GM23338 (cell line): ENCODE measurements around the gene FRMD1. TPM values are rescaled to one million over a fixed set of nuclear protein-coding genes. Genes with fewer than 3 reads are reported as not detected.

Source experiments
- ATAC-seq: fragments of 200-7000 bp; cut with Tn5 transposase; 3 replicates; pipeline ENCODE4 v1.9.1; 2020
- DNase-seq: peaks from one replicate; pipeline ENCODE4 v3.0.0-alpha.2; 2015; ENCODE audit warnings: low spot score
- H2AFZ ChIP-seq: fragments of 200-600 bp; sonication (generic); 2 replicates; pipeline ENCODE4 v1.8.0; 2016; ENCODE audit warnings: antibody characterized with exemption, mild to moderate bottlenecking, moderate library complexity
- H3F3A ChIP-seq: fragments of 200-600 bp; sonication (generic); replicated peaks from 2 replicates; pipeline ENCODE4 v1.8.0; 2017; ENCODE audit warnings: antibody characterized with exemption, mixed run types, low read depth
- H3K27ac ChIP-seq: fragments of 200-600 bp; sonication (generic); 2 replicates; pipeline ENCODE4 v1.6.1; 2016; ENCODE audit warnings: low read depth
- H3K27me3 ChIP-seq: fragments of 200-600 bp; sonication (generic); 2 replicates; pipeline ENCODE4 v1.8.0; 2016; ENCODE audit warnings: mild to moderate bottlenecking, mixed run types, moderate library complexity; ENCODE audit not compliant: insufficient read depth
- H3K36me3 ChIP-seq: fragments of 200-600 bp; sonication (generic); 2 replicates; pipeline ENCODE4 v1.8.0; 2016; ENCODE audit warnings: mild to moderate bottlenecking; ENCODE audit not compliant: insufficient read depth
- H3K4me1 ChIP-seq: fragments of 200-600 bp; sonication (generic); 2 replicates; pipeline ENCODE4 v1.8.0; 2016; ENCODE audit warnings: mild to moderate bottlenecking, moderate library complexity; ENCODE audit not compliant: insufficient read depth
- H3K4me2 ChIP-seq: fragments of 200-600 bp; sonication (generic); 2 replicates; pipeline ENCODE4 v1.7.1; 2017; ENCODE audit warnings: mixed run types
- H3K4me3 ChIP-seq: fragments of 200-600 bp; sonication (generic); 2 replicates; pipeline ENCODE4 v1.6.1; 2016; ENCODE audit warnings: mixed run types
- H3K79me2 ChIP-seq: fragments of 200-600 bp; sonication (generic); replicated peaks from 2 replicates; pipeline ENCODE4 v1.8.0; 2017; ENCODE audit warnings: mild to moderate bottlenecking; ENCODE audit not compliant: insufficient read depth
- H3K9me2 ChIP-seq: fragments of 200-600 bp; sonication (generic); 2 replicates; pipeline ENCODE4 v1.8.0; 2017; ENCODE audit not compliant: insufficient read depth
- H4K20me1 ChIP-seq: fragments of 200-600 bp; sonication (generic); replicated peaks from 2 replicates; pipeline ENCODE4 v1.8.0; 2017; ENCODE audit warnings: mild to moderate bottlenecking; ENCODE audit not compliant: insufficient read depth
- H3K27ac Mint-ChIP-seq: 2 replicates; pipeline ENCODE4 v1.8.0; 2020; ENCODE audit warnings: inconsistent platforms, mild to moderate bottlenecking, moderate library complexity, mixed read lengths
- H3K27me3 Mint-ChIP-seq: 3 replicates; pipeline ENCODE4 v1.8.0; 2022; ENCODE audit warnings: low read depth, mild to moderate bottlenecking, moderate library complexity, mixed read lengths, inconsistent platforms; ENCODE audit not compliant: insufficient read depth, poor library complexity
- H3K36me3 Mint-ChIP-seq: 3 replicates; pipeline ENCODE4 v1.8.0; 2021; ENCODE audit warnings: low read depth, mild to moderate bottlenecking, inconsistent platforms, moderate library complexity, mixed read lengths
- H3K4me1 Mint-ChIP-seq: 3 replicates; pipeline ENCODE4 v1.8.0; 2020; ENCODE audit warnings: mild to moderate bottlenecking, inconsistent platforms, mixed read lengths
- H3K4me3 Mint-ChIP-seq: 3 replicates; pipeline ENCODE4 v1.8.0; 2021; ENCODE audit warnings: moderate library complexity, mild to moderate bottlenecking, inconsistent platforms, mixed read lengths
- H3K9me3 Mint-ChIP-seq: 3 replicates; pipeline ENCODE4 v1.8.0; 2020; ENCODE audit warnings: moderate library complexity, mild to moderate bottlenecking, inconsistent platforms, mixed read lengths
- CTCF ChIP-seq, 2 experiments: fragments of 200-600 bp in 1 of 2; sonication (generic) in 1 of 2; conservative IDR thresholded peaks; 2 replicates each; pipeline versions ENCODE4 v1.5.1 to v1.6.1; 2016 to 2017; ENCODE audit warnings: antibody characterized with exemption in 2 of 2, low read depth in 2 of 2, mild to moderate bottlenecking in 2 of 2, moderate library complexity in 1 of 2
- EZH2phosphoT487 ChIP-seq: fragments of 200-600 bp; sonication (generic); IDR thresholded peaks from one replicate; pipeline ENCODE4 v1.8.1; 2018; ENCODE audit warnings: antibody characterized with exemption; ENCODE audit not compliant: unreplicated experiment
- JUNB ChIP-seq: IDR thresholded peaks from one replicate; pipeline ENCODE4 v1.6.1; 2016; ENCODE audit warnings: antibody characterized with exemption; ENCODE audit not compliant: unreplicated experiment
- REST ChIP-seq: IDR thresholded peaks from one replicate; pipeline ENCODE4 v1.6.1; 2018; ENCODE audit warnings: antibody characterized with exemption; ENCODE audit not compliant: unreplicated experiment
- ZNF114 ChIP-seq: fragments of 250-450 bp; sonication (Bioruptor Pico); IDR thresholded peaks from 2 replicates; pipeline ENCODE4 v1.5.0; 2020; ENCODE audit warnings: mild to moderate bottlenecking, moderate library complexity
- ZNF331 ChIP-seq: fragments of 250-450 bp; sonication (Bioruptor Pico); IDR thresholded peaks from 2 replicates; pipeline ENCODE4 v1.5.0; 2020; ENCODE audit warnings: low read depth, mild to moderate bottlenecking, moderate library complexity
- ZNF462 ChIP-seq: fragments of 250-450 bp; sonication (Bioruptor Pico); IDR thresholded peaks from 2 replicates; pipeline ENCODE4 v1.5.0; 2020; ENCODE audit warnings: mild to moderate bottlenecking, moderate library complexity
- polyA plus RNA-seq: library from polyadenylated mRNA; unstranded; fragments of >200 nt; fragmentation: Nextera tagmentation; extraction: Ambion mirVana; gene quantifications from 2 replicates; pipeline ENCODE4 v1.2.1, GENCODE V29; 2016
- total RNA-seq: library from RNA; depleted of rRNA; stranded (reverse); fragments of >200 nt; shearing (Covaris generic); gene quantifications from 2 replicates; pipeline ENCODE4 v1.2.3, GENCODE V29; 2014

The FRMD1 gene
- total and polyA plus RNA-seq, 2 experiments from 2014 or later, result 1.0 to 2.0 TPM

- no peaks in the 10 kb centered on the region for H3K36me3 ChIP-seq
- Mint-ChIP-seq H3K4me3 (no peak overlapping the region), H3K9me3 (peaks cover 21% of the 10 kb centered on the region), H3K36me3 (peaks cover 11% of the 10 kb centered on the region; the same call in 2 of the 3 replicates), H3K27ac (no peak overlapping the region), H3K27me3 (peaks cover 2% of the 10 kb centered on the region), H3K4me1 (no peaks in the 10 kb centered on the region)
- H3K4me3 ChIP-seq, result no peak overlapping the region
- no peak overlapping the region for H2AFZ ChIP-seq
- no peaks in the 10 kb centered on the region for H3K4me1 ChIP-seq
- H3K27me3 ChIP-seq, result no peaks in the 10 kb centered on the region
- H4K20me1 ChIP-seq, result no peaks in the 10 kb centered on the region
- no peaks in the 10 kb centered on the region; the same call in 1 of the 2 replicates for H3K9me2 ChIP-seq
- no peak for DNase-seq
- H3F3A ChIP-seq, result no peaks in the 10 kb centered on the region
- no peaks in the 10 kb centered on the region for H3K79me2 ChIP-seq
- H3K4me2 ChIP-seq, result no peak overlapping the region
- TF ChIP-seq JUNB, result no peak
- no peak for TF ChIP-seq ZNF462
- peak in 1 of 2 experiments; percentile 27; a peak in 1 of 4 replicates for TF ChIP-seq CTCF (conservative IDR thresholded peaks at IDR 0.05; ENCODE audit: low read depth in 2 of 2)
- no peak for TF ChIP-seq EZH2phosphoT487
- TF ChIP-seq ZNF331 (CRISPR knock-in tag), result no peak
- TF ChIP-seq ZNF114 (CRISPR knock-in tag), result no peak
- TF ChIP-seq REST, result no peak
- H3K27ac ChIP-seq, result no peak overlapping the region
- ATAC-seq, result peak; percentile 51
Observed at GRCh38 chr6:168045141-168045691, 33.8 kb downstream of the FRMD1 start.
